BLaER1 (cell line): ENCODE data around the gene C15orf39.
"Not testable (repeated sequence)": the region's sequence is repeated elsewhere in the genome, so short reads cannot be mapped to it uniquely, and the experiment has no call there.

Experiments
- H3K27ac ChIP-seq: shearing (Covaris generic); formaldehyde crosslinking; 2 replicates; pipeline ENCODE4 v1.8.1; 2022
- H3K27me3 ChIP-seq: shearing (Covaris generic); formaldehyde crosslinking; 2 replicates; pipeline ENCODE4 v1.8.1; 2022
- H3K36me3 ChIP-seq: shearing (Covaris generic); formaldehyde crosslinking; 2 replicates; pipeline ENCODE4 v1.8.1; 2022
- H3K4me1 ChIP-seq: shearing (Covaris generic); formaldehyde crosslinking; 2 replicates; pipeline ENCODE4 v1.8.1; 2022
- H3K4me2 ChIP-seq: shearing (Covaris generic); formaldehyde crosslinking; 2 replicates; pipeline ENCODE4 v1.8.1; 2022
- H3K4me3 ChIP-seq: shearing (Covaris generic); formaldehyde crosslinking; 2 replicates; pipeline ENCODE4 v1.8.1; 2022
- H3K9ac ChIP-seq: shearing (Covaris generic); formaldehyde crosslinking; 2 replicates; pipeline ENCODE4 v1.8.1; 2022
- H3K9me3 ChIP-seq: shearing (Covaris generic); formaldehyde crosslinking; 2 replicates; pipeline ENCODE4 v1.8.1; 2022
- H4K20me1 ChIP-seq: shearing (Covaris generic); formaldehyde crosslinking; 2 replicates; pipeline ENCODE4 v1.8.1; 2022
- Cebpa-rat ChIP-seq: shearing (Covaris generic); IDR thresholded peaks from 2 replicates; pipeline ENCODE4 v1.8.1; 2022

Gene C15orf39

GRCh38 chr15:75215107-75216004, 13.7 kb downstream of the C15orf39 start:
- no peak for TF ChIP-seq Cebpa-rat
- Histone ChIP-seq H3K27ac (no peak overlapping the region), H3K4me3 (no peak overlapping the region), H3K36me3 (peaks cover 53% of the 10 kb centered on the region), H3K4me2 (peak overlapping the region; percentile 22), H3K9ac (no peak overlapping the region), H4K20me1 (peaks cover 61% of the 10 kb centered on the region), H3K9me3 (no peaks in the 10 kb centered on the region), H3K27me3 (no peaks in the 10 kb centered on the region), H3K4me1 (peaks cover 46% of the 10 kb centered on the region)

- Histone ChIP-seq H3K9me3 (no peaks in the 10 kb centered on the region), H3K4me3 (no peak overlapping the region), H3K27ac (no peak overlapping the region), H3K4me2 (no peak overlapping the region), H3K36me3 (peaks cover 36% of the 10 kb centered on the region), H3K27me3 (no peaks in the 10 kb centered on the region), H3K4me1 (peaks cover 29% of the 10 kb centered on the region), H3K9ac (no peak overlapping the region), H4K20me1 (peaks cover 45% of the 10 kb centered on the region)
- no peak for TF ChIP-seq Cebpa-rat
Measured at GRCh38 chr15:75217012-75217411, 15.3 kb downstream of the C15orf39 start.

GRCh38 chr15:75217574-75217973, 15.9 kb downstream of the C15orf39 start:
- H3K4me3 ChIP-seq, H3K9me3 ChIP-seq, H3K4me2 ChIP-seq, H3K27ac ChIP-seq, H3K9ac ChIP-seq, H3K27me3 ChIP-seq: not testable (repeated sequence)
- H3K36me3 ChIP-seq, result peaks cover 31% of the 10 kb centered on the region
- H3K4me1 ChIP-seq, result peaks cover 24% of the 10 kb centered on the region
- peaks cover 39% of the 10 kb centered on the region for H4K20me1 ChIP-seq

- not testable (repeated sequence) for H3K4me3 ChIP-seq, H3K9ac ChIP-seq, H3K27ac ChIP-seq, H3K9me3 ChIP-seq, H3K27me3 ChIP-seq, H3K4me2 ChIP-seq
- peaks cover 18% of the 10 kb centered on the region for H3K4me1 ChIP-seq
- H4K20me1 ChIP-seq, result peaks cover 19% of the 10 kb centered on the region
- H3K36me3 ChIP-seq, result peaks cover 11% of the 10 kb centered on the region; the same call in 1 of the 2 replicates
Measured at GRCh38 chr15:75219507-75219929, 17.8 kb downstream of the C15orf39 start.

- no peaks in the 10 kb centered on the region for H3K9me3 ChIP-seq
- no peak for TF ChIP-seq Cebpa-rat
- no peak overlapping the region for H3K9ac ChIP-seq
- no peaks in the 10 kb centered on the region for H3K27me3 ChIP-seq
- H4K20me1 ChIP-seq, result no peaks in the 10 kb centered on the region
- H3K4me1 ChIP-seq, result no peaks in the 10 kb centered on the region
- no peaks in the 10 kb centered on the region for H3K36me3 ChIP-seq
- no peak overlapping the region for H3K27ac ChIP-seq
- H3K4me2 ChIP-seq, result no peak overlapping the region
- H3K4me3 ChIP-seq, result no peak overlapping the region
Measured at GRCh38 chr15:75223688-75224087, 22.0 kb downstream of the C15orf39 start.

GRCh38 chr15:75224281-75224680, 22.6 kb downstream of the C15orf39 start:
- no peak overlapping the region for H3K9ac ChIP-seq
- no peak overlapping the region for H3K27ac ChIP-seq
- TF ChIP-seq Cebpa-rat, result no peak
- no peaks in the 10 kb centered on the region for H3K27me3 ChIP-seq
- no peak overlapping the region for H3K4me3 ChIP-seq
- no peaks in the 10 kb centered on the region for H3K36me3 ChIP-seq
- no peak overlapping the region for H3K4me2 ChIP-seq
- no peaks in the 10 kb centered on the region for H3K9me3 ChIP-seq
- no peaks in the 10 kb centered on the region for H4K20me1 ChIP-seq
- peaks cover 1% of the 10 kb centered on the region; the same call in 1 of the 2 replicates for H3K4me1 ChIP-seq

- H3K9ac ChIP-seq, H3K4me3 ChIP-seq, H3K36me3 ChIP-seq, H3K4me2 ChIP-seq, H3K27me3 ChIP-seq, H3K27ac ChIP-seq, H3K9me3 ChIP-seq, H4K20me1 ChIP-seq: not testable (repeated sequence)
- peaks cover 11% of the 10 kb centered on the region for H3K4me1 ChIP-seq
Measured at GRCh38 chr15:75225102-75225836, 23.6 kb downstream of the C15orf39 start.

- no peak overlapping the region for H3K4me3 ChIP-seq
- no peak overlapping the region for H3K27ac ChIP-seq
- H4K20me1 ChIP-seq, result no peaks in the 10 kb centered on the region
- H3K4me2 ChIP-seq, result no peak overlapping the region
- H3K9ac ChIP-seq, result no peak overlapping the region
- H3K4me1 ChIP-seq, result peaks cover 20% of the 10 kb centered on the region
- no peak for TF ChIP-seq Cebpa-rat
- H3K36me3 ChIP-seq, result no peaks in the 10 kb centered on the region
- no peaks in the 10 kb centered on the region for H3K9me3 ChIP-seq
- H3K27me3 ChIP-seq, result no peaks in the 10 kb centered on the region
Measured at GRCh38 chr15:75225951-75226732, 24.5 kb downstream of the C15orf39 start.

GRCh38 chr15:75227112-75227511, 25.4 kb downstream of the C15orf39 start:
- H3K4me1 ChIP-seq, result peaks cover 21% of the 10 kb centered on the region
- not testable (repeated sequence) for H3K4me2 ChIP-seq, H3K4me3 ChIP-seq, H3K9me3 ChIP-seq, H3K9ac ChIP-seq, H3K27ac ChIP-seq, H4K20me1 ChIP-seq, H3K36me3 ChIP-seq, H3K27me3 ChIP-seq
